Ishikawa (cell line): ENCODE data around the gene ZFX.

Source experiments
- EP300 ChIP-seq: IDR thresholded peaks from 2 replicates; pipeline ENCODE4 v1.6.1; 2012; ENCODE audit warnings: borderline replicate concordance
- NFIC ChIP-seq: IDR thresholded peaks from 2 replicates; pipeline ENCODE4 v1.6.1; 2012
- TAF1 ChIP-seq: IDR thresholded peaks from 2 replicates; pipeline ENCODE4 v1.6.1; 2012; ENCODE audit warnings: low read depth, mild to moderate bottlenecking
- TCF12 ChIP-seq: IDR thresholded peaks from 2 replicates; pipeline ENCODE4 v1.6.1; 2012; ENCODE audit warnings: low read depth
- TF ChIP-seq, protein P1 (sequence below): IDR thresholded peaks from 2 replicates; pipeline ENCODE4 v1.6.1; 2012
- TF ChIP-seq, protein P2 (sequence below): IDR thresholded peaks from 2 replicates; pipeline ENCODE4 v1.6.1; 2012; ENCODE audit warnings: low read depth, mild to moderate bottlenecking

DNA sequence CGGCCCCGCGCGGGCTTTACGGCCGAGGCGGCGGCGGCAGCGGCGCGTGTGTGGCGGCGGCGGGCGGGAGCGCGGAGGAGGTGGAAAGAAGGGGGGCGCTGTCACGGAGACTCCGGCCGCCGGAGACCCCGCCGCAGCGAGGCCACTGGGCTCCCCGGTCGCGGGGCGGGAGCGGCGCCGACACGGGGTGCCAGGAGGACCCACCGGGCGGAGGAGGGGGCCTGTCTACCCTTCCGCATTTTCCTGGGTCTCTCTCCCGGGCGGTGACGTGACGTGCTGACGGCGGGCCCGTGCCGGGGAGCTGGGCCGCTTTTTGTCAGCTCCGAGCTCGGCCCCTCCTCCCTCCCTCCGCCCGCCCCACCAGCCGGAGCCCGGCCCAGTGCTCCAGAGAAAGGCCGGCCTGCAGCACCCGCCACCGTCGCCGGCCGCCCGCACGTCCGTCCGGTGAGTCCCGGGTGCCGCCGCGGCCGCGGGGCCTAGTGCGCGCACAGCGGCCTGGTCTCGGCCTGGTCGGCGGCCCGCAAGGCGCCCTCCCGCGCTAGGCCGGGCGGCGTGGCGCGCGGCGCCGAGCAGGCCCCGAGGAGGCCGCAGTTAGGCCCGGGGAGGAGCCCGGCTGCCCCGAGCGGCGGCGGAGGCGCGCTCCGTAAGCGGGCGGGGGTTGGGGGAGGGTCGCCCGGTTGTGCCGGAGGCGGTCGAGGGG lies at the start of gene ZFX:
- TF ChIP-seq TAF1 (no peak), EP300 (no peak), NFIC (no peak), TCF12 (no peak)
- TF ChIP-seq, protein P1, sequence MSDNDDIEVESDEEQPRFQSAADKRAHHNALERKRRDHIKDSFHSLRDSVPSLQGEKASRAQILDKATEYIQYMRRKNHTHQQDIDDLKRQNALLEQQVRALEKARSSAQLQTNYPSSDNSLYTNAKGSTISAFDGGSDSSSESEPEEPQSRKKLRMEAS, result no peak
- TF ChIP-seq, protein P2, sequence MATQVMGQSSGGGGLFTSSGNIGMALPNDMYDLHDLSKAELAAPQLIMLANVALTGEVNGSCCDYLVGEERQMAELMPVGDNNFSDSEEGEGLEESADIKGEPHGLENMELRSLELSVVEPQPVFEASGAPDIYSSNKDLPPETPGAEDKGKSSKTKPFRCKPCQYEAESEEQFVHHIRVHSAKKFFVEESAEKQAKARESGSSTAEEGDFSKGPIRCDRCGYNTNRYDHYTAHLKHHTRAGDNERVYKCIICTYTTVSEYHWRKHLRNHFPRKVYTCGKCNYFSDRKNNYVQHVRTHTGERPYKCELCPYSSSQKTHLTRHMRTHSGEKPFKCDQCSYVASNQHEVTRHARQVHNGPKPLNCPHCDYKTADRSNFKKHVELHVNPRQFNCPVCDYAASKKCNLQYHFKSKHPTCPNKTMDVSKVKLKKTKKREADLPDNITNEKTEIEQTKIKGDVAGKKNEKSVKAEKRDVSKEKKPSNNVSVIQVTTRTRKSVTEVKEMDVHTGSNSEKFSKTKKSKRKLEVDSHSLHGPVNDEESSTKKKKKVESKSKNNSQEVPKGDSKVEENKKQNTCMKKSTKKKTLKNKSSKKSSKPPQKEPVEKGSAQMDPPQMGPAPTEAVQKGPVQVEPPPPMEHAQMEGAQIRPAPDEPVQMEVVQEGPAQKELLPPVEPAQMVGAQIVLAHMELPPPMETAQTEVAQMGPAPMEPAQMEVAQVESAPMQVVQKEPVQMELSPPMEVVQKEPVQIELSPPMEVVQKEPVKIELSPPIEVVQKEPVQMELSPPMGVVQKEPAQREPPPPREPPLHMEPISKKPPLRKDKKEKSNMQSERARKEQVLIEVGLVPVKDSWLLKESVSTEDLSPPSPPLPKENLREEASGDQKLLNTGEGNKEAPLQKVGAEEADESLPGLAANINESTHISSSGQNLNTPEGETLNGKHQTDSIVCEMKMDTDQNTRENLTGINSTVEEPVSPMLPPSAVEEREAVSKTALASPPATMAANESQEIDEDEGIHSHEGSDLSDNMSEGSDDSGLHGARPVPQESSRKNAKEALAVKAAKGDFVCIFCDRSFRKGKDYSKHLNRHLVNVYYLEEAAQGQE, result no peak
